HG03196 (cell line): ENCODE results near the gene SLC23A3.

Source experiments
- ATAC-seq: cut with Tn5 transposase; IDR thresholded peaks from one replicate; pipeline ENCODE4 v1.9.1; 2021; ENCODE audit not compliant: unreplicated experiment

SLC23A3 gene

GRCh38 chr2:219169930-219170654 is at the start of gene SLC23A3:
SLC23A3 (minus strand) TSS chr2:219170029; CDS start chr2:219169984, 45 bp downstream.
- ATAC-seq, result no peak

- ATAC-seq, result peak; percentile 70
These were observed 49.2 kb upstream of the SLC23A3 start, which contains the start of gene ABCB6 for GRCh38 chr2:219218732-219219701. ABCB6 (minus strand) TSS chr2:219218958; CDS start chr2:219218673, 285 bp downstream.

GRCh38 chr2:219218217-219218731 is 48.4 kb upstream of the SLC23A3 start:
- no peak for ATAC-seq

GRCh38 chr2:219216535-219216915 is 46.7 kb upstream of the SLC23A3 start:
- no peak for ATAC-seq

GRCh38 chr2:219215871-219216534 is 46.2 kb upstream of the SLC23A3 start:
- ATAC-seq, result no peak

GRCh38 chr2:219214786-219215185 is 45.0 kb upstream of the SLC23A3 start:
- ATAC-seq, result no peak

GRCh38 chr2:219214141-219214540 is 44.3 kb upstream of the SLC23A3 start:
- no peak for ATAC-seq

- ATAC-seq, result no peak
These were observed 43.8 kb upstream of the SLC23A3 start for GRCh38 chr2:219213486-219214071.

GRCh38 chr2:219213026-219213415 is 43.2 kb upstream of the SLC23A3 start:
- no peak for ATAC-seq

- ATAC-seq, result no peak
These were observed 41.1 kb upstream of the SLC23A3 start for GRCh38 chr2:219210886-219211362.

GRCh38 chr2:219210196-219210885 is 40.5 kb upstream of the SLC23A3 start:
- no peak for ATAC-seq

GRCh38 chr2:219209236-219210195 is 39.7 kb upstream of the SLC23A3 start:
- no peak for ATAC-seq

GRCh38 chr2:219207884-219208740 is 38.3 kb upstream of the SLC23A3 start:
- ATAC-seq, result no peak

GRCh38 chr2:219207134-219207883 is 37.5 kb upstream of the SLC23A3 start:
- ATAC-seq, result no peak

GRCh38 chr2:219206328-219207133 is 36.7 kb upstream of the SLC23A3 start, which contains the start of gene ZFAND2B:
ZFAND2B (plus strand) TSS chr2:219206782; CDS start chr2:219206988, 206 bp downstream.
- ATAC-seq, result peak; percentile 95

- ATAC-seq, result no peak
These were observed 36.1 kb upstream of the SLC23A3 start for GRCh38 chr2:219205981-219206327.
